Measurements from ENCODE around the gene PRKAB1. TPM values are rescaled to one million over a fixed set of nuclear protein-coding genes. Genes with fewer than 3 reads are reported as not detected.

PRKAB1 gene
- total and polyA plus RNA-seq, 4 donors, result 34.7 to 57.5 (median 37.9) TPM

DNA sequence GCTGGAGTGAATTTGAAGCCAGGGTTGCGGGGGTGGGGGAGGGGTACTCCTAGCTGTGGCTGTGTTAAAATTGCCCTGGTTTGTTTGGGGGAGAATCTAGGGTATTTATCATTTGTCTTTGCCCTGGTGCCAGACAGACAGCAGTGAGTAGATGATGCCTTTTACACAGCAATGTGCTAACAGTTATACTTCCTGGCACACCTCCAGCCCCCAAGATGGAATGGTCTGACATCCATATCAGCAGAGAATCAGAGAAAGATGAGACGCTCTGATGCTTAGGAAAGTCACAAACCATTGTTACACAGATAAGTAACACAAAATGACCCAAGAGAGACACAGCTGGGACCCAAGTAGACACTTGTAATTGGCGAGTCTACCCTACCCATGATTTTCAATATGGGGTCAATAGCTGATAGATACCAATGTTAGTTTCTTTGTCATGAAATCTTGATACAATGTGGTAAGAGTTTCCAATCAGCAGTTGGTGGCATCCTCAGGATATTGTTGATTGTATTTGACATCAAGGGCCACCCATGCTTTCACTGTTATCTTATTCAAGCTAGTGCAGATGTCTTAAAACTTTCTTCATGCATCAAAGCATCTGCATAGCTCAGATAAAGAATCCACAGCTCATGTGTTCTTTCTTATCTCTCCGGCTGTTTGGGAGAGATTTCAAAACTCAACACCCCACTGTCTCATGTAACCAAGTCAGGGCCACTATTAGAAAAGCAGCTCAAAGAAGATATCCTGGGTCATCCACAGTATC is 2.6 kb upstream of the PRKAB1 start:
- DNase-seq, result no peak
- H3K4me3 ChIP-seq, result no peak overlapping the region
- 89 to 93% methylated on average over 4 of the region's 4 CpGs for WGBS, 2 donors
- H3K4me1 ChIP-seq (ENCODE audit: control insufficient read depth in 5 of 5, insufficient read depth in 5 of 5, low read length in 5 of 5), result peaks cover 0 to 20% (median 4%) of the 10 kb centered on the region in 5 donors
- no peak for ATAC-seq (ENCODE audit: insufficient read depth, low FRiP score)
- TF ChIP-seq, protein P1, sequence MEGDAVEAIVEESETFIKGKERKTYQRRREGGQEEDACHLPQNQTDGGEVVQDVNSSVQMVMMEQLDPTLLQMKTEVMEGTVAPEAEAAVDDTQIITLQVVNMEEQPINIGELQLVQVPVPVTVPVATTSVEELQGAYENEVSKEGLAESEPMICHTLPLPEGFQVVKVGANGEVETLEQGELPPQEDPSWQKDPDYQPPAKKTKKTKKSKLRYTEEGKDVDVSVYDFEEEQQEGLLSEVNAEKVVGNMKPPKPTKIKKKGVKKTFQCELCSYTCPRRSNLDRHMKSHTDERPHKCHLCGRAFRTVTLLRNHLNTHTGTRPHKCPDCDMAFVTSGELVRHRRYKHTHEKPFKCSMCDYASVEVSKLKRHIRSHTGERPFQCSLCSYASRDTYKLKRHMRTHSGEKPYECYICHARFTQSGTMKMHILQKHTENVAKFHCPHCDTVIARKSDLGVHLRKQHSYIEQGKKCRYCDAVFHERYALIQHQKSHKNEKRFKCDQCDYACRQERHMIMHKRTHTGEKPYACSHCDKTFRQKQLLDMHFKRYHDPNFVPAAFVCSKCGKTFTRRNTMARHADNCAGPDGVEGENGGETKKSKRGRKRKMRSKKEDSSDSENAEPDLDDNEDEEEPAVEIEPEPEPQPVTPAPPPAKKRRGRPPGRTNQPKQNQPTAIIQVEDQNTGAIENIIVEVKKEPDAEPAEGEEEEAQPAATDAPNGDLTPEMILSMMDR (IDR thresholded peaks at IDR 0.05; ENCODE audit: control extremely low read depth, extremely low read depth), result no peak
- H3K36me3 ChIP-seq (ENCODE audit: control insufficient read depth in 4 of 4, insufficient read depth in 4 of 4, low read length in 4 of 4), result no peaks in the 10 kb centered on the region
- no peaks in the 10 kb centered on the region for H3K27me3 ChIP-seq (ENCODE audit: control insufficient read depth in 3 of 3, insufficient read depth in 3 of 3, low read length in 2 of 3)
- no peak overlapping the region for H3K27ac ChIP-seq (ENCODE audit: low read depth in 1 of 2, low read length in 1 of 2)
- no peak overlapping the region for H3K9ac ChIP-seq (ENCODE audit: insufficient read depth in 1 of 2, low read length in 2 of 2)
- H3K9me3 ChIP-seq (ENCODE audit: control insufficient read depth in 4 of 4, insufficient read depth in 3 of 4, low read length in 3 of 4), result no peaks in the 10 kb centered on the region

DNA sequence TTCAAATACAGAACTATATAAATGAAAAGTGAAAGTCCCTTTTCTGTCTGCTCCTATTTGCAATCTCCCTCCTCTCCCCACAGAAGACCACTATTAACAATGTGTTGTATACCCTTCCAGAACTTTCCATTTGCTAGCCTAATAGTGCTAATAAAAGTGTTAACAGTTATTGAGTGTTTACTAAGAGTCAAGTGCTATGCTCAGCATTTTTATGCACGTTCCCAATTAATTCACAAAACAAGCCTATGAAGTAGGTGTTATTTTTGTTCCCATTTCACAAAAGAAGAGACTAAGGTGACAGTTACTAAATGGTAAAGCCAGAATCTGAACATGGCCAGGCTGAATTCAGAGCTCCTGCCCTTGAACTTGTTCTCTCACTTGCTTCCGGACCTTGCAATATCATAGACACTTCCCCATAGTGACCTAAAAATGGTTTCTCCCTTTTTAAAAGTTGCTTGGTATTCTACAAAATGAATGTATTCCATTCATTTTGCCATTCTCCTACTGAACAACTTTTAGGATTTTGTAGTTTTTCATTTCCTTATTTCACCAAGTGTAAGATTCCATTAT is 1.6 kb upstream of the PRKAB1 start:
- H3K27me3 ChIP-seq (ENCODE audit: control insufficient read depth in 3 of 3, insufficient read depth in 3 of 3, low read length in 2 of 3), result no peaks in the 10 kb centered on the region
- TF ChIP-seq, protein P1 (IDR thresholded peaks at IDR 0.05; ENCODE audit: control extremely low read depth, extremely low read depth), result no peak
- H3K4me3 ChIP-seq, result no peak overlapping the region
- no peaks in the 10 kb centered on the region for H3K9me3 ChIP-seq (ENCODE audit: control insufficient read depth in 4 of 4, insufficient read depth in 3 of 4, low read length in 3 of 4)
- H3K4me1 ChIP-seq (ENCODE audit: control insufficient read depth in 5 of 5, insufficient read depth in 5 of 5, low read length in 5 of 5), result peaks cover 0 to 20% (median 4%) of the 10 kb centered on the region in 5 donors
- no peak for ATAC-seq (ENCODE audit: insufficient read depth, low FRiP score)
- H3K36me3 ChIP-seq (ENCODE audit: control insufficient read depth in 4 of 4, insufficient read depth in 4 of 4, low read length in 4 of 4), result peaks cover 0 to 4% (median 0%) of the 10 kb centered on the region in 4 donors
- no peak overlapping the region for H3K27ac ChIP-seq (ENCODE audit: low read depth in 1 of 2, low read length in 1 of 2)
- H3K9ac ChIP-seq (ENCODE audit: insufficient read depth in 1 of 2, low read length in 2 of 2), result no peak overlapping the region
- no peak for DNase-seq
- 44 to 52% methylated on average over 2 of the region's 2 CpGs for WGBS, 2 donors

DNA sequence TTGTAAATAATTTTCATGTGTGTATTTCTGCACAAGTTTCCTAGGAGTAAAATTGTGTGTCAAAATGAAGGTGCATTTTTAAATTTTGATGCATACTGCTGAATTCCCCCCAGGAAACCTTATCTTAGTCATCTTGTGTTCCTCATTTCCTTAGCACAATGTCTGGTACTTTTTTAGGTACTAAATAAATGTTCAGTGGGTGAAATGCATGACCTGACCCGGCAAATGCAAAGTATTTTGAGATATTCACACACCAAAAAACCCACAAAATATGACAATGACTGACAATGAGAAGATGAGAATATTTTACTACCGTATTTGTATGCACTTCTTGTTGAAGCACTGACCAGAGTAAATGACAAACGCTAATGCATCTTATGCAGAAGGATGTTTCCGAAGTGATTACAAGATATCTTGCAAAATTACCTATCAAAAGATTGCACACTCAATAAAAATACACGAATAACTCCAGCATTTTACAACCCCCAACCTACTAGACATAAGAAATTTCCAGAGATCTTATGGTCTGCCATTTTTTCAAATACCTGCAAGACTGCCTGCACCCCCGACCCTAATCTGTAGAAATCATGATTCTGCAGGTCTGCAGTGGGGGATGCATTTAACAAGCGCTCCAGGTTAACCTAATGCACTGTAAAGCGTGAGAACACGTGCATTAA is 895 bp upstream of the PRKAB1 start:
- no peak for ATAC-seq (ENCODE audit: insufficient read depth, low FRiP score)
- 4 to 10% methylated on average over 9 of the region's 9 CpGs for WGBS, 2 donors
- H3K27ac ChIP-seq (ENCODE audit: low read depth in 1 of 2, low read length in 1 of 2), result no peak overlapping the region
- no peak overlapping the region for H3K9ac ChIP-seq (ENCODE audit: insufficient read depth in 1 of 2, low read length in 2 of 2)
- TF ChIP-seq, protein P1 (IDR thresholded peaks at IDR 0.05; ENCODE audit: control extremely low read depth, extremely low read depth), result no peak
- peaks cover 0 to 20% (median 5%) of the 10 kb centered on the region in 5 donors for H3K4me1 ChIP-seq (ENCODE audit: control insufficient read depth in 5 of 5, insufficient read depth in 5 of 5, low read length in 5 of 5)
- DNase-seq, result no peak
- H3K9me3 ChIP-seq (ENCODE audit: control insufficient read depth in 4 of 4, insufficient read depth in 3 of 4, low read length in 3 of 4), result no peaks in the 10 kb centered on the region
- no peaks in the 10 kb centered on the region for H3K27me3 ChIP-seq (ENCODE audit: control insufficient read depth in 3 of 3, insufficient read depth in 3 of 3, low read length in 2 of 3)
- peaks cover 0 to 4% (median 1%) of the 10 kb centered on the region in 4 donors for H3K36me3 ChIP-seq (ENCODE audit: control insufficient read depth in 4 of 4, insufficient read depth in 4 of 4, low read length in 4 of 4)
- no peak overlapping the region for H3K4me3 ChIP-seq
